Measurements from ENCODE around the gene CTDSP1. TPM values are rescaled to one million over a fixed set of nuclear protein-coding genes. Genes with fewer than 3 reads are reported as not detected.

The CTDSP1 gene
- total RNA-seq, 2 experiments from 2014 or later, result 57.7 to 65.4 TPM

DNA sequence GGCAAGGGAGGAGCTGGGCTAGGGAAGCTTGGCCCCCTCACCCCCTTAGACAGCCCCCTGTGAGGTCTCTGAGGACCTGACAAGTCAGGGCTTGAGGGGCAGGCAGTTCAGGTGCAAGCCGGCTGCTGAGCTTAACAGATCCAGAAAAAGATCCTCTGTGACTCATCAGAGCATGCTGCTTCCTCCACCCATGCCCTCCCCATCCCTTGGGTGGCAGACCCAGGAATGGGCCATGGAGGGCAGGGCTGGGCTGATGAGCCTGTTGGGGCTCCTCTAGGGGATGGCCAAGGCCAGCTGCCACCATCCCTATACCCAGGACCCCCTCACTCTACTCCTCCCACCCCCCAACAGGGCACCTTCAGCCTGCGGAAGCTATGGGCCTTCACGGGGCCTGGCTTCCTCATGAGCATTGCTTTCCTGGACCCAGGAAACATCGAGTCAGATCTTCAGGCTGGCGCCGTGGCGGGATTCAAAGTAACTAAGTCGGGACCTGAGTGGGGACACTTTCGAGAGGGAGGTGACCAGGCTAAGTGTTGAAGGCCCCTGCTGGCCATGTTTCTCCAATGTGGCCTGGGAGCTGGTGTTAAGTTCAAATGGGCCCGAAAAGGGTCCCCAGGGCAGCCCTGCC lies 15.7 kb upstream of the CTDSP1 start:
- intact Hi-C loops (cut with DNase I, micrococcal nuclease), result no loop called here
- Mint-ChIP-seq H3K27me3 (no peaks in the 10 kb centered on the region), H3K9me3 (ENCODE audit: low read depth) (no peaks in the 10 kb centered on the region), H3K27ac (no peak overlapping the region), H3K4me1 (peaks cover 4% of the 10 kb centered on the region), H3K36me3 (ENCODE audit: low read depth) (no peaks in the 10 kb centered on the region), H3K4me3 (no peak overlapping the region)
- ATAC-seq (no peak), DNase-seq (no peak)
- ChIA-PET CTCF (interaction anchor here (0.6 to 1.0 kb wide), 4 partner anchors 11 to 105 kb away, joined by 3 to 4 read pairs (median 4); no protein-coding TSS in a partner anchor), POLR2A (no interaction called here)

GRCh38 chr2:218384975-218385374 lies 14.7 kb upstream of the CTDSP1 start:
- Mint-ChIP-seq H3K4me3 (no peak overlapping the region), H3K4me1 (peaks cover 4% of the 10 kb centered on the region), H3K36me3 (ENCODE audit: low read depth) (no peaks in the 10 kb centered on the region), H3K9me3 (ENCODE audit: low read depth) (no peaks in the 10 kb centered on the region), H3K27me3 (no peaks in the 10 kb centered on the region), H3K27ac (no peak overlapping the region)
- POLR2A ChIA-PET, result no interaction called here
- ATAC-seq (no peak), DNase-seq (no peak)
- intact Hi-C loops (cut with DNase I, micrococcal nuclease), result no loop called here
- CTCF ChIA-PET, result interaction anchor here (0.6 to 1.7 kb wide), 6 partner anchors 40 to 156 kb away, joined by 3 to 4 read pairs (median 3); no protein-coding TSS in a partner anchor

DNA sequence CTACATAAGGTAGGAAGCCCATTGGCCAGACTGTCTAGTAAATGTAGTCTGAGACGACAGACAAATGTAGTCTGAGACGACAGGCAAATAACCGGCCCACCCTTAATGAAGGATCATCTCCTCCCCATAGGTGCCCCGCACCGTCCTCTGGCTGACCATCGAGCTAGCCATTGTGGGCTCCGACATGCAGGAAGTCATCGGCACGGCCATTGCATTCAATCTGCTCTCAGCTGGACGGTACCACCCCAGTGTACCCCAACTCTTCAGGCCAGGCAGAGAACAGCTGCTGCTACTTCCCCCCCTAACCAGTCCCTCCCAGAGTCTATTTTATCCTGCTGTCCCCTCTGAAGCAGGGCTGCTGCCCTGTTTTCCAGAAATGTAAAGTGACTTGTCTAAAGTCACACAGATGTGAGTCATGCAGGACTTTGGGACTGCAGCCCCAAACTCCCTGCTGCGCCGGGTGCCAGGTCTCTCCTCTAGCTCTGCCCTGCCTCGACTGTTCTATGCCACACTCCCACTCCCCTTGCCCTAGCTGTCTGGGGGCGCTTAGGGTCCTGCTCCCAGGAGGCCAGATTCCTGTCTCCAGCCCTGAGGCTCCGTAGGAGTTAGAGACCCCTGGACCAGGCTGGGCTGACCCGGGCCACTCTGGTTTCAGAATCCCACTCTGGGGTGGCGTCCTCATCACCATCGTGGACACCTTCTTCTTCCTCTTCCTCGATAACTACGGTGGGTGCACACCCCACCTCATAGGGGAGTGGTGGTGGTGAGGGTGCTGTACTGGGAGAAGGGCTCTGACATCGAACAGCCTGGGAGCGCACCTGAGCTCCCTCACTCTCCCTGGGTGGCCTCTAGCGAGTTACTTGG lies 12.9 kb upstream of the CTDSP1 start:
- ChIA-PET CTCF (interaction anchor here (0.5 kb wide), 1 partner anchor 38 kb away, joined by 4 read pairs; no protein-coding TSS in a partner anchor), POLR2A (no interaction called here)
- no peak for ATAC-seq
- intact Hi-C loops (cut with DNase I, micrococcal nuclease), result no loop called here
- Mint-ChIP-seq H3K27me3 (no peaks in the 10 kb centered on the region), H3K27ac (no peak overlapping the region), H3K9me3 (ENCODE audit: low read depth) (no peaks in the 10 kb centered on the region), H3K4me3 (no peak overlapping the region), H3K4me1 (peaks cover 4% of the 10 kb centered on the region), H3K36me3 (ENCODE audit: low read depth) (no peaks in the 10 kb centered on the region)
- DNase-seq, result no peak

DNA sequence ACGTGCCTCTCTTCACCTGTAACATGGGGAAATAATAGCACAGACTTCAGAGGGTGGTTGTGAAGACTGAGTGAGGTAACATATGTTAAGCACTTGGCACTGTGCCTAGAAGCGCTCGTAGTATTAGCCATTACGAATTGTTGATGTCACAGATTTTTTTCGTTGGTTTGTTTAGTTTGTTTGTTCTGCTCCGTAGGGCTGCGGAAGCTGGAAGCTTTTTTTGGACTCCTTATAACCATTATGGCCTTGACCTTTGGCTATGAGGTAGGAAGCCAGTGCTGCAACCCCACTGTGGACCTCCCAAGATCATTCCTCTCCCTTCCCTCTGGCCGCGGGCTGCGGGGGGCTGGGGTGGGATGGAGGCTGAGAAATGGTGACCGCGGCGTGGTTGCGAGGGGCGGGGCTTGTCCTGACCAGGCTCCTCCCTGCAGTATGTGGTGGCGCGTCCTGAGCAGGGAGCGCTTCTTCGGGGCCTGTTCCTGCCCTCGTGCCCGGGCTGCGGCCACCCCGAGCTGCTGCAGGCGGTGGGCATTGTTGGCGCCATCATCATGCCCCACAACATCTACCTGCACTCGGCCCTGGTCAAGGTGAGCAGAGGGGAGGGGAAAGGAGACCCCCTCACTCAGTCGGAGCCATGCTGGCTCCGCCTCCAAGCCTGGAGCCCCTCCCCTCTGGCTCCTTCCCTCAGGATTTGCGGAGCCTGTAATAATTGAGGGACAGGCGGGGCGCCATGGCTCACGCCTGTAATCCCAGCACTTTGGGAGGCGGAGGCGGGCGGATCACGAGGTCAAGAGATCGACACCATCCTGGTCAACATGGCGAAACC lies 12.1 kb upstream of the CTDSP1 start:
- CTCF ChIA-PET, result no interaction called here
- ATAC-seq, result peak; percentile 82
- H3K4me3 Mint-ChIP-seq, result peak overlapping the region; percentile 1
- intact Hi-C loops (cut with DNase I, micrococcal nuclease), result no loop called here
- POLR2A ChIA-PET, result no interaction called here
- H3K27me3 Mint-ChIP-seq, result no peaks in the 10 kb centered on the region
- peak; percentile 40 for DNase-seq
- peaks cover 4% of the 10 kb centered on the region for H3K4me1 Mint-ChIP-seq
- H3K27ac Mint-ChIP-seq, result peak overlapping the region; percentile 1
- H3K36me3 Mint-ChIP-seq (ENCODE audit: low read depth), result no peaks in the 10 kb centered on the region
- no peaks in the 10 kb centered on the region for H3K9me3 Mint-ChIP-seq (ENCODE audit: low read depth)

- intact Hi-C loops (cut with DNase I, micrococcal nuclease), result no loop called here
- Mint-ChIP-seq H3K27me3 (no peaks in the 10 kb centered on the region), H3K4me1 (peaks cover 8% of the 10 kb centered on the region), H3K36me3 (ENCODE audit: low read depth) (no peaks in the 10 kb centered on the region), H3K27ac (no peak overlapping the region), H3K4me3 (no peak overlapping the region), H3K9me3 (ENCODE audit: low read depth) (no peaks in the 10 kb centered on the region)
- ATAC-seq, result no peak
- ChIA-PET CTCF (interaction anchor here (0.7 to 0.8 kb wide), 2 partner anchors 10 to 74 kb away, joined by 3 read pairs; partner anchors contain the start of gene CTDSP1), POLR2A (no interaction called here)
- DNase-seq, result no peak
Measured at GRCh38 chr2:218389333-218390150, 10.1 kb upstream of the CTDSP1 start.

DNA sequence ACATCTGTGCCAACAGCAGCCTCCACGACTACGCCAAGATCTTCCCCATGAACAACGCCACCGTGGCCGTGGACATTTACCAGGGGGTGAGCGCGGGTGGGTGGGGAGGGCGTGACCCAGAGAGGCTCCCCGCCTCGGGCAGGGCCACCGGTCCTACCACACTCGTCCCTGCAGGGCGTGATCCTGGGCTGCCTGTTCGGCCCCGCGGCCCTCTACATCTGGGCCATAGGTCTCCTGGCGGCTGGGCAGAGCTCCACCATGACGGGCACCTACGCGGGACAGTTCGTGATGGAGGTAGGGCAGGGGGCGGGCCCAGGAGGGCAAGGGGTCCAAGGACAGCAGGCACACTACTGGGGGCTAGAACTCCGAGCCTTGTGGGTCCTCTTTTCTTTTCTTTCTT lies 8.5 kb upstream of the CTDSP1 start:
- DNase-seq, result no peak
- H3K36me3 Mint-ChIP-seq (ENCODE audit: low read depth), result no peaks in the 10 kb centered on the region
- intact Hi-C loops (cut with DNase I, micrococcal nuclease), result no loop called here
- POLR2A ChIA-PET, result no interaction called here
- H3K27ac Mint-ChIP-seq, result no peak overlapping the region
- CTCF ChIA-PET, result interaction anchor here (0.6 to 0.7 kb wide), 2 partner anchors 67 to 693 kb away, joined by 3 read pairs; no protein-coding TSS in a partner anchor
- peaks cover 15% of the 10 kb centered on the region for H3K4me1 Mint-ChIP-seq
- H3K4me3 Mint-ChIP-seq, result no peak overlapping the region
- no peak for ATAC-seq
- H3K27me3 Mint-ChIP-seq, result no peaks in the 10 kb centered on the region
- no peaks in the 10 kb centered on the region for H3K9me3 Mint-ChIP-seq (ENCODE audit: low read depth)

GRCh38 chr2:218392459-218392858 lies 7.2 kb upstream of the CTDSP1 start:
- intact Hi-C loops (cut with DNase I, micrococcal nuclease), result no loop called here
- no peaks in the 10 kb centered on the region for H3K9me3 Mint-ChIP-seq (ENCODE audit: low read depth)
- H3K27ac Mint-ChIP-seq, result no peak overlapping the region
- DNase-seq (no peak), ATAC-seq (no peak)
- peaks cover 3% of the 10 kb centered on the region for H3K27me3 Mint-ChIP-seq
- POLR2A ChIA-PET, result no interaction called here
- H3K36me3 Mint-ChIP-seq (ENCODE audit: low read depth), result no peaks in the 10 kb centered on the region
- CTCF ChIA-PET, result interaction anchor here (0.6 to 1.9 kb wide), 5 partner anchors 23 to 126 kb away, joined by 3 to 5 read pairs (median 3); no protein-coding TSS in a partner anchor
- peaks cover 22% of the 10 kb centered on the region for H3K4me1 Mint-ChIP-seq
- no peak overlapping the region for H3K4me3 Mint-ChIP-seq

GRCh38 chr2:218392891-218393462 lies 6.7 kb upstream of the CTDSP1 start:
- Mint-ChIP-seq H3K9me3 (ENCODE audit: low read depth) (no peaks in the 10 kb centered on the region), H3K4me3 (no peak overlapping the region), H3K27ac (no peak overlapping the region), H3K36me3 (ENCODE audit: low read depth) (no peaks in the 10 kb centered on the region), H3K4me1 (peaks cover 27% of the 10 kb centered on the region), H3K27me3 (peaks cover 6% of the 10 kb centered on the region)
- ATAC-seq, result no peak
- no peak for DNase-seq
- intact Hi-C loops (cut with DNase I, micrococcal nuclease), result no loop called here
- ChIA-PET POLR2A (no interaction called here), CTCF (interaction anchor here (0.6 to 4.2 kb wide), 9 partner anchors 23 to 127 kb away, joined by 3 to 20 read pairs (median 4); no protein-coding TSS in a partner anchor)

DNA sequence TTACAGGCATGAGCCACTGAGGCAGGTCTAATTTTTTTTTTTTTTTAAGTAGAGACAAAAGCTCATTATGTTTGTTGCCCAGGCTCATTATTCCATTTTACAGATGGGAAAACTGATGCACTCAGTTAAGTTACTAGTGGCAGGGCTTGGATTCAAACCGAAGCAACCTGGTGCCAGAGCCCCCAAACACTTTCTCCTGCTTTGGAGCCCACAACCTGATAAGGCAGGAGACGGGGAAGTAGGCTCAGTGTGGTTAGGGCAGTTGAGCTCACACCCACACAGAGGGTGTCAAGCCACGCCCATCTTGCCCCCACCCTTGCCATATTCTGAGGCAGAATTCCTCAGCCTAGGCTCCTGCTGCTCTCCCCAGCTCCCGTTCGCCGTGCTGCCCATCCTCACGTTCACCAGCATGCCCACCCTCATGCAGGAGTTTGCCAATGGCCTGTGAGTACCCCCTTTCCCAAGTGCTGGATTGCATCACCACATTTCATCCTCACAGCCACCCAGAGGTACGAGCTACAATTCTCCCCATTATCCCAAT lies 5.8 kb upstream of the CTDSP1 start:
- intact Hi-C loops (cut with DNase I, micrococcal nuclease), result no loop called here
- Mint-ChIP-seq H3K9me3 (ENCODE audit: low read depth) (no peaks in the 10 kb centered on the region), H3K36me3 (ENCODE audit: low read depth) (no peaks in the 10 kb centered on the region), H3K27me3 (peaks cover 6% of the 10 kb centered on the region), H3K27ac (no peak overlapping the region), H3K4me3 (no peak overlapping the region), H3K4me1 (peaks cover 29% of the 10 kb centered on the region)
- POLR2A ChIA-PET, result no interaction called here
- CTCF ChIA-PET, result interaction anchor here (0.6 to 4.2 kb wide), 10 partner anchors 24 to 123 kb away, joined by 3 to 20 read pairs (median 4); partner anchors contain the start of genes CATIP and PNKD
- DNase-seq (no peak), ATAC-seq (no peak)

Data from activated CD4-positive, alpha-beta T cell treated with anti-CD3 and anti-CD28 coated beads for 36 hours (primary cell).